ENCODE data around the gene EXO1.

GRCh38 chr1:241841691-241842090 is 6.3 kb upstream of the EXO1 start:
- no peak for TF ChIP-seq YY1 (IDR thresholded peaks at IDR 0.05; ENCODE audit: low read depth)
- no peak for TF ChIP-seq EP300 (IDR thresholded peaks at IDR 0.05; ENCODE audit: borderline replicate concordance)
- TF ChIP-seq REST (IDR thresholded peaks at IDR 0.05; ENCODE audit: low read depth) = no peak
- no peak for TF ChIP-seq MAX (IDR thresholded peaks at IDR 0.05)
- no peak for TF ChIP-seq NFIC (IDR thresholded peaks at IDR 0.05)
- TF ChIP-seq FOXM1 (IDR thresholded peaks at IDR 0.05; ENCODE audit: borderline replicate concordance, low read depth) = no peak
- TF ChIP-seq TAF1 (IDR thresholded peaks at IDR 0.05; ENCODE audit: low read depth) = no peak
- TF ChIP-seq TCF12 (IDR thresholded peaks at IDR 0.05; ENCODE audit: low read depth) = no peak
- no peak for TF ChIP-seq RAD21 (IDR thresholded peaks at IDR 0.05; ENCODE audit: low read depth)
- TF ChIP-seq CEBPB (IDR thresholded peaks at IDR 0.05) = no peak

All from Ishikawa (cell line).